B cell (primary cell): Measurements from ENCODE around the gene BANF2. TPM values are rescaled to one million over a fixed set of nuclear protein-coding genes. Genes with fewer than 3 reads are reported as not detected.

Source experiments
- ATAC-seq: fragments of 200-7000 bp; cut with Tn5 transposase; one replicate; pipeline ENCODE4 v1.10.0; 2021; ENCODE audit warnings: low read depth, mild to moderate bottlenecking, moderate number of reproducible peaks, moderate library complexity
- CTCF ChIA-PET: fragments of 350-600 bp; sonication (Branson Sonifier 250); formaldehyde crosslinking; loops from one replicate; lab custom pipeline; 2021; ENCODE audit warnings: antibody characterized with exemption, inconsistent platforms; lab: Charles Lee
- POLR2A ChIA-PET: fragments of 350-600 bp; sonication (Branson Sonifier 250); formaldehyde crosslinking; loops from one replicate; lab custom pipeline; 2021; ENCODE audit warnings: antibody characterized with exemption; lab: Charles Lee
- DNase-seq: peaks from one replicate; pipeline ENCODE4 v3.0.0; 2013
- H2AFZ ChIP-seq: 2 replicates; pipeline ENCODE4 v1.6.1; 2012; ENCODE audit warnings: mild to moderate bottlenecking, low read depth, low read length; ENCODE audit not compliant: insufficient read depth, poor library complexity, severe bottlenecking
- H3K27ac ChIP-seq, 2 donors: 1 replicate in 1 of 2; 2 replicates in 1 of 2; pipeline ENCODE4 v1.5.1; 2012 to 2013; ENCODE audit warnings: low read length in 2 of 2, mild to moderate bottlenecking in 2 of 2, moderate library complexity in 1 of 2
- H3K27me3 ChIP-seq, 4 experiments: fragments of 200-600 bp in 1 of 4; sonication (generic) in 1 of 4; replicated peaks in 1 of 4; 1 replicate in 2 of 4; 2 replicates in 2 of 4; pipeline versions ENCODE4 v1.6.1 to v1.7.0; 2013 to 2016; ENCODE audit warnings: low read length in 3 of 4, mild to moderate bottlenecking in 2 of 4, mixed read lengths in 1 of 4, moderate library complexity in 1 of 4; ENCODE audit not compliant: insufficient read depth in 4 of 4, control insufficient read depth in 3 of 4; ENCODE audit errors: control extremely low read depth in 1 of 4
- H3K36me3 ChIP-seq, 2 experiments: replicated peaks in 1 of 2; 1 replicate in 1 of 2; 2 replicates in 1 of 2; pipeline versions ENCODE4 v1.6.1 to v1.7.1; 2013; ENCODE audit warnings: low read length in 1 of 2; ENCODE audit not compliant: insufficient read depth in 2 of 2, control insufficient read depth in 1 of 2; ENCODE audit errors: control extremely low read depth in 1 of 2, extremely low read depth in 1 of 2
- H3K4me1 ChIP-seq, 2 donors: fragments of 200-600 bp in 1 of 2; sonication (generic) in 1 of 2; 1 replicate in 1 of 2; 2 replicates in 1 of 2; pipeline versions ENCODE4 v1.5.1 to v1.6.1; 2013 to 2017; ENCODE audit warnings: low read length in 2 of 2; ENCODE audit not compliant: control insufficient read depth in 2 of 2, insufficient read depth in 2 of 2
- H3K4me2 ChIP-seq: replicated peaks from 2 replicates; pipeline ENCODE3; 2012; ENCODE audit warnings: mild to moderate bottlenecking, low read depth, low read length; ENCODE audit not compliant: poor library complexity, severe bottlenecking
- H3K4me3 ChIP-seq, 5 experiments: fragments of 200-600 bp in 1 of 5; sonication (generic) in 1 of 5; 1 replicate in 3 of 5; 2 replicates in 2 of 5; pipeline versions ENCODE4 v1.5.1 to v1.7.0; 2011 to 2016; ENCODE audit warnings: low read length in 4 of 5, mild to moderate bottlenecking in 4 of 5, low read depth in 2 of 5, control low read depth in 1 of 5, moderate library complexity in 1 of 5; ENCODE audit not compliant: insufficient read depth in 1 of 5; ENCODE audit errors: control extremely low read depth in 1 of 5, extremely low read depth in 1 of 5
- H3K79me2 ChIP-seq: fragments of 200-600 bp; sonication (generic); one replicate; pipeline ENCODE4 v1.6.0; 2016; ENCODE audit warnings: low read length; ENCODE audit not compliant: control insufficient read depth, insufficient read depth
- H3K9ac ChIP-seq: fragments of 200-600 bp; sonication (generic); 2 replicates; pipeline ENCODE4 v1.6.1; 2017; ENCODE audit warnings: mild to moderate bottlenecking, low read length, moderate library complexity
- H3K9me3 ChIP-seq, 3 donors: one replicate each; pipeline versions ENCODE4 v1.6.1 to v1.7.1; 2013; ENCODE audit warnings: low read length in 2 of 3; ENCODE audit not compliant: control insufficient read depth in 2 of 3, insufficient read depth in 1 of 3; ENCODE audit errors: control extremely low read depth in 1 of 3
- H4K20me1 ChIP-seq: 2 replicates; pipeline ENCODE4 v1.6.0; 2012; ENCODE audit warnings: mild to moderate bottlenecking, low read length; ENCODE audit not compliant: insufficient read depth, control insufficient read depth, poor library complexity, severe bottlenecking
- H3K27ac Mint-ChIP-seq: one replicate; pipeline ENCODE4 v1.8.0; 2021; ENCODE audit warnings: mixed read lengths
- H3K27me3 Mint-ChIP-seq: one replicate; pipeline ENCODE4 v1.8.0; 2021; ENCODE audit warnings: mixed read lengths
- H3K4me1 Mint-ChIP-seq: one replicate; pipeline ENCODE4 v1.8.0; 2021; ENCODE audit warnings: mixed read lengths
- H3K4me3 Mint-ChIP-seq: one replicate; pipeline ENCODE4 v1.8.0; 2021; ENCODE audit warnings: mixed read lengths
- H3K9me3 Mint-ChIP-seq: one replicate; pipeline ENCODE4 v1.8.0; 2022; ENCODE audit warnings: mixed read lengths; ENCODE audit not compliant: insufficient read depth
- EZH2 ChIP-seq: IDR thresholded peaks from 2 replicates; pipeline ENCODE4 v1.6.1; 2012; ENCODE audit warnings: borderline replicate concordance, low read depth, mild to moderate bottlenecking, moderate library complexity, low read length; ENCODE audit not compliant: insufficient read depth, poor library complexity, severe bottlenecking
- WGBS: methylation state at CpG from one replicate; pipeline ENCODE4 v1.1.5; 2013; ENCODE audit warnings: missing lambda C conversion rate; ENCODE audit not compliant: insufficient coverage; 5-methylcytosine and 5-hydroxymethylcytosine counted together
- intact Hi-C: fragments of 100-400 bp; cut with micrococcal nuclease; formaldehyde crosslinking; loops from one replicate; pipeline ENCODE4 v1.10.0; 2022
- polyA plus RNA-seq: library from polyadenylated mRNA; depleted of rRNA; stranded (reverse); fragments of >200 nt; gene quantifications from 2 replicates; pipeline ENCODE4 v1.2.3, GENCODE V29; 2012
- total RNA-seq, 2 donors: library from RNA; stranded (reverse); fragments of 120-200 nt in 1 of 2; gene quantifications; 1 replicate in 1 of 2; 2 replicates in 1 of 2; pipeline versions ENCODE4 v1.2.3 to v1.2.4, GENCODE V29; 2013 to 2022
- TF ChIP-seq, protein P1 (sequence below): fragments of 200-600 bp; IDR thresholded peaks from one replicate; pipeline ENCODE4 v1.8.0; 2022; ENCODE audit warnings: antibody characterized with exemption, mild to moderate bottlenecking

Gene BANF2
- total and polyA plus RNA-seq, 2 donors (not counting 1 experiment from before 2014, with no cell fraction given) = not detected

DNA sequence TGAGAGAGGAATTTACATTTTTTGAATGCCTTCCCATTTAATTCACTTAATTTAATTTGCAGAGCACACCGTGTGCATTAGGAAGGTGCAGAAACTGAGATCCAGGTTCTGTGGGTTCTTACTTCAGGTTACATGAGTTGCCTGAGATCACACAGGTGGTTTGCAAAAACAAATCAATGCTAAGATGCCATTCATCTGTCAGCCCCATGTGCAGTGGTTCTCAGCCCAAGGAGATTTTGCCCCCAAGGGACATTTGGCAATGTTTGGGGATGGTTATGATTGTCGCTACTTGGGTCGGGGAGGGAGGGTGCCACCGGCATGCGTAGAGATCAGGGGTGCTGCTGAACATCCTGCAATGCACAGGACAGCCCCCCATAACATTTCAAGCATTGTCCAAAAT, 34.6 kb downstream of the BANF2 start:
- Histone ChIP-seq H3K79me2 (no peaks in the 10 kb centered on the region), H4K20me1 (no peaks in the 10 kb centered on the region), H3K9me3 (peaks cover 2 to 10% (median 4%) of the 10 kb centered on the region in 3 donors), H2AFZ (no peak overlapping the region), H3K36me3 (no peaks in the 10 kb centered on the region), H3K9ac (no peak overlapping the region), H3K27ac (no peak overlapping the region), H3K4me3 (no peak overlapping the region), H3K27me3 (no peaks in the 10 kb centered on the region), H3K4me2 (no peak overlapping the region), H3K4me1 (no peaks in the 10 kb centered on the region)
- ChIA-PET CTCF (no interaction called here), POLR2A (no interaction called here)
- TF ChIP-seq, protein P1, sequence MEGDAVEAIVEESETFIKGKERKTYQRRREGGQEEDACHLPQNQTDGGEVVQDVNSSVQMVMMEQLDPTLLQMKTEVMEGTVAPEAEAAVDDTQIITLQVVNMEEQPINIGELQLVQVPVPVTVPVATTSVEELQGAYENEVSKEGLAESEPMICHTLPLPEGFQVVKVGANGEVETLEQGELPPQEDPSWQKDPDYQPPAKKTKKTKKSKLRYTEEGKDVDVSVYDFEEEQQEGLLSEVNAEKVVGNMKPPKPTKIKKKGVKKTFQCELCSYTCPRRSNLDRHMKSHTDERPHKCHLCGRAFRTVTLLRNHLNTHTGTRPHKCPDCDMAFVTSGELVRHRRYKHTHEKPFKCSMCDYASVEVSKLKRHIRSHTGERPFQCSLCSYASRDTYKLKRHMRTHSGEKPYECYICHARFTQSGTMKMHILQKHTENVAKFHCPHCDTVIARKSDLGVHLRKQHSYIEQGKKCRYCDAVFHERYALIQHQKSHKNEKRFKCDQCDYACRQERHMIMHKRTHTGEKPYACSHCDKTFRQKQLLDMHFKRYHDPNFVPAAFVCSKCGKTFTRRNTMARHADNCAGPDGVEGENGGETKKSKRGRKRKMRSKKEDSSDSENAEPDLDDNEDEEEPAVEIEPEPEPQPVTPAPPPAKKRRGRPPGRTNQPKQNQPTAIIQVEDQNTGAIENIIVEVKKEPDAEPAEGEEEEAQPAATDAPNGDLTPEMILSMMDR = no peak
- TF ChIP-seq EZH2 = no peak
- Mint-ChIP-seq H3K27me3 (peaks cover 21% of the 10 kb centered on the region), H3K9me3 (peaks cover 8% of the 10 kb centered on the region), H3K4me3 (no peak overlapping the region), H3K4me1 (no peaks in the 10 kb centered on the region), H3K27ac (no peak overlapping the region)
- intact Hi-C loops = no loop called here
- WGBS = 100% methylated on average over 1 of the region's 5 CpGs
- DNase-seq (no peak), ATAC-seq (no peak)

GRCh38 chr20:17735206-17735804, 35.5 kb downstream of the BANF2 start:
- Histone ChIP-seq H3K4me3 (no peak overlapping the region), H3K27me3 (no peaks in the 10 kb centered on the region), H3K9me3 (peaks cover 2 to 10% (median 4%) of the 10 kb centered on the region in 3 donors), H3K9ac (no peak overlapping the region), H2AFZ (no peak overlapping the region), H3K27ac (no peak overlapping the region), H3K36me3 (no peaks in the 10 kb centered on the region), H3K4me1 (no peaks in the 10 kb centered on the region), H3K4me2 (no peak overlapping the region), H3K79me2 (no peaks in the 10 kb centered on the region), H4K20me1 (no peaks in the 10 kb centered on the region)
- 93% methylated on average over 5 of the region's 9 CpGs for WGBS
- intact Hi-C loops = no loop called here
- TF ChIP-seq, protein P1 = no peak
- TF ChIP-seq EZH2 = no peak
- Mint-ChIP-seq H3K4me1 (no peaks in the 10 kb centered on the region), H3K4me3 (no peak overlapping the region), H3K9me3 (peaks cover 8% of the 10 kb centered on the region), H3K27me3 (peaks cover 16% of the 10 kb centered on the region), H3K27ac (no peak overlapping the region)
- no peak for DNase-seq
- ATAC-seq = no peak
- POLR2A ChIA-PET = no interaction called here
- CTCF ChIA-PET = no interaction called here
